ENCODE data around the gene WDR64.
"Not testable (repeated sequence)": the region's sequence is repeated elsewhere in the genome, so short reads cannot be mapped to it uniquely, and the experiment has no call there.

Gene WDR64

GRCh38 chr1:241660424-241660972, 8.4 kb downstream of the WDR64 start:
- Histone ChIP-seq H3K4me1 (ENCODE audit: control insufficient read depth, insufficient read depth, low read length) (no peaks in the 10 kb centered on the region), H3K27ac (ENCODE audit: low read depth, low read length) (no peak overlapping the region), H3K27me3 (ENCODE audit: control insufficient read depth, insufficient read depth, low read length) (no peaks in the 10 kb centered on the region), H3K4me3 (ENCODE audit: low read depth, low read length) (no peak overlapping the region), H3K36me3 (ENCODE audit: control insufficient read depth, insufficient read depth, low read length) (no peaks in the 10 kb centered on the region), H3K9ac (ENCODE audit: low read length) (no peak overlapping the region), H3K9me3 (ENCODE audit: control insufficient read depth, insufficient read depth, low read depth, low read length) (no peaks in the 10 kb centered on the region)

- Histone ChIP-seq H3K27ac (ENCODE audit: low read depth, low read length) (no peak overlapping the region), H3K36me3 (ENCODE audit: control insufficient read depth, insufficient read depth, low read length) (no peaks in the 10 kb centered on the region), H3K4me3 (ENCODE audit: low read depth, low read length) (no peak overlapping the region), H3K27me3 (ENCODE audit: control insufficient read depth, insufficient read depth, low read length) (no peaks in the 10 kb centered on the region), H3K9ac (ENCODE audit: low read length) (no peak overlapping the region), H3K4me1 (ENCODE audit: control insufficient read depth, insufficient read depth, low read length) (no peaks in the 10 kb centered on the region), H3K9me3 (ENCODE audit: control insufficient read depth, insufficient read depth, low read depth, low read length) (no peaks in the 10 kb centered on the region)
Observed at GRCh38 chr1:241666419-241666818, 14.3 kb downstream of the WDR64 start.

GRCh38 chr1:241672301-241672700, 20.2 kb downstream of the WDR64 start:
- no peaks in the 10 kb centered on the region for H3K27me3 ChIP-seq (ENCODE audit: control insufficient read depth, insufficient read depth, low read length)
- H3K36me3 ChIP-seq (ENCODE audit: control insufficient read depth, insufficient read depth, low read length), result no peaks in the 10 kb centered on the region
- no peak overlapping the region for H3K9ac ChIP-seq (ENCODE audit: low read length)
- H3K27ac ChIP-seq (ENCODE audit: low read depth, low read length), result no peak overlapping the region
- no peaks in the 10 kb centered on the region for H3K9me3 ChIP-seq (ENCODE audit: control insufficient read depth, insufficient read depth, low read depth, low read length)
- no peaks in the 10 kb centered on the region for H3K4me1 ChIP-seq (ENCODE audit: control insufficient read depth, insufficient read depth, low read length)
- H3K4me3 ChIP-seq (ENCODE audit: low read depth, low read length), result no peak overlapping the region

- H3K27ac ChIP-seq (ENCODE audit: low read depth, low read length), result no peak overlapping the region
- no peak overlapping the region for H3K4me3 ChIP-seq (ENCODE audit: low read depth, low read length)
- H3K36me3 ChIP-seq (ENCODE audit: control insufficient read depth, insufficient read depth, low read length), result no peaks in the 10 kb centered on the region
- H3K9ac ChIP-seq (ENCODE audit: low read length), result no peak overlapping the region
- H3K4me1 ChIP-seq (ENCODE audit: control insufficient read depth, insufficient read depth, low read length), result no peaks in the 10 kb centered on the region
- H3K9me3 ChIP-seq (ENCODE audit: control insufficient read depth, insufficient read depth, low read depth, low read length), result no peaks in the 10 kb centered on the region
- H3K27me3 ChIP-seq (ENCODE audit: control insufficient read depth, insufficient read depth, low read length), result no peaks in the 10 kb centered on the region
Observed at GRCh38 chr1:241674805-241675384, 22.8 kb downstream of the WDR64 start.

GRCh38 chr1:241675983-241676382, 23.9 kb downstream of the WDR64 start:
- Histone ChIP-seq H3K27me3 (ENCODE audit: control insufficient read depth, insufficient read depth, low read length) (no peaks in the 10 kb centered on the region), H3K9ac (ENCODE audit: low read length) (no peak overlapping the region), H3K9me3 (ENCODE audit: control insufficient read depth, insufficient read depth, low read depth, low read length) (no peaks in the 10 kb centered on the region), H3K4me3 (ENCODE audit: low read depth, low read length) (no peak overlapping the region), H3K36me3 (ENCODE audit: control insufficient read depth, insufficient read depth, low read length) (no peaks in the 10 kb centered on the region), H3K4me1 (ENCODE audit: control insufficient read depth, insufficient read depth, low read length) (no peaks in the 10 kb centered on the region), H3K27ac (ENCODE audit: low read depth, low read length) (no peak overlapping the region)

GRCh38 chr1:241677201-241677600, 25.1 kb downstream of the WDR64 start:
- Histone ChIP-seq H3K4me1 (ENCODE audit: control insufficient read depth, insufficient read depth, low read length) (no peaks in the 10 kb centered on the region), H3K27ac (ENCODE audit: low read depth, low read length) (no peak overlapping the region), H3K9me3 (ENCODE audit: control insufficient read depth, insufficient read depth, low read depth, low read length) (no peaks in the 10 kb centered on the region), H3K4me3 (ENCODE audit: low read depth, low read length) (no peak overlapping the region), H3K9ac (ENCODE audit: low read length) (no peak overlapping the region), H3K27me3 (ENCODE audit: control insufficient read depth, insufficient read depth, low read length) (no peaks in the 10 kb centered on the region), H3K36me3 (ENCODE audit: control insufficient read depth, insufficient read depth, low read length) (no peaks in the 10 kb centered on the region)

- H3K4me1 ChIP-seq (ENCODE audit: control insufficient read depth, insufficient read depth, low read length), result no peaks in the 10 kb centered on the region
- H3K36me3 ChIP-seq (ENCODE audit: control insufficient read depth, insufficient read depth, low read length), result no peaks in the 10 kb centered on the region
- no peak overlapping the region for H3K4me3 ChIP-seq (ENCODE audit: low read depth, low read length)
- no peaks in the 10 kb centered on the region for H3K9me3 ChIP-seq (ENCODE audit: control insufficient read depth, insufficient read depth, low read depth, low read length)
- no peaks in the 10 kb centered on the region for H3K27me3 ChIP-seq (ENCODE audit: control insufficient read depth, insufficient read depth, low read length)
- H3K27ac ChIP-seq (ENCODE audit: low read depth, low read length), result no peak overlapping the region
- H3K9ac ChIP-seq (ENCODE audit: low read length), result no peak overlapping the region
Observed at GRCh38 chr1:241678536-241678935, 26.5 kb downstream of the WDR64 start.

GRCh38 chr1:241679404-241679803, 27.3 kb downstream of the WDR64 start:
- Histone ChIP-seq H3K4me1 (ENCODE audit: control insufficient read depth, insufficient read depth, low read length) (no peaks in the 10 kb centered on the region), H3K27ac (ENCODE audit: low read depth, low read length) (no peak overlapping the region), H3K4me3 (ENCODE audit: low read depth, low read length) (no peak overlapping the region), H3K9ac (ENCODE audit: low read length) (no peak overlapping the region), H3K9me3 (ENCODE audit: control insufficient read depth, insufficient read depth, low read depth, low read length) (no peaks in the 10 kb centered on the region), H3K36me3 (ENCODE audit: control insufficient read depth, insufficient read depth, low read length) (no peaks in the 10 kb centered on the region), H3K27me3 (ENCODE audit: control insufficient read depth, insufficient read depth, low read length) (no peaks in the 10 kb centered on the region)

- Histone ChIP-seq H3K9ac (ENCODE audit: low read length) (no peak overlapping the region), H3K4me1 (ENCODE audit: control insufficient read depth, insufficient read depth, low read length) (no peaks in the 10 kb centered on the region), H3K27me3 (ENCODE audit: control insufficient read depth, insufficient read depth, low read length) (no peaks in the 10 kb centered on the region), H3K27ac (ENCODE audit: low read depth, low read length) (no peak overlapping the region), H3K4me3 (ENCODE audit: low read depth, low read length) (no peak overlapping the region), H3K36me3 (ENCODE audit: control insufficient read depth, insufficient read depth, low read length) (no peaks in the 10 kb centered on the region), H3K9me3 (ENCODE audit: control insufficient read depth, insufficient read depth, low read depth, low read length) (no peaks in the 10 kb centered on the region)
Observed at GRCh38 chr1:241679961-241680360, 27.9 kb downstream of the WDR64 start.

GRCh38 chr1:241681861-241682448, 29.9 kb downstream of the WDR64 start:
- H3K4me3 ChIP-seq (ENCODE audit: low read depth, low read length); H3K27ac ChIP-seq (ENCODE audit: low read depth, low read length); H3K9ac ChIP-seq (ENCODE audit: low read length); H3K36me3 ChIP-seq (ENCODE audit: control insufficient read depth, insufficient read depth, low read length); H3K27me3 ChIP-seq (ENCODE audit: control insufficient read depth, insufficient read depth, low read length); H3K9me3 ChIP-seq (ENCODE audit: control insufficient read depth, insufficient read depth, low read depth, low read length); H3K4me1 ChIP-seq (ENCODE audit: control insufficient read depth, insufficient read depth, low read length): not testable (repeated sequence)

- no peaks in the 10 kb centered on the region for H3K27me3 ChIP-seq (ENCODE audit: control insufficient read depth, insufficient read depth, low read length)
- H3K9ac ChIP-seq (ENCODE audit: low read length), result no peak overlapping the region
- H3K4me3 ChIP-seq (ENCODE audit: low read depth, low read length), result no peak overlapping the region
- H3K27ac ChIP-seq (ENCODE audit: low read depth, low read length), result no peak overlapping the region
- H3K36me3 ChIP-seq (ENCODE audit: control insufficient read depth, insufficient read depth, low read length), result no peaks in the 10 kb centered on the region
- no peaks in the 10 kb centered on the region for H3K9me3 ChIP-seq (ENCODE audit: control insufficient read depth, insufficient read depth, low read depth, low read length)
- no peaks in the 10 kb centered on the region for H3K4me1 ChIP-seq (ENCODE audit: control insufficient read depth, insufficient read depth, low read length)
Observed at GRCh38 chr1:241682921-241683320, 30.8 kb downstream of the WDR64 start.
